Umbilical cord (tissue), 2 donors: ENCODE results near the gene RSPH10B. TPM values are rescaled to one million over a fixed set of nuclear protein-coding genes. Genes with fewer than 3 reads are reported as not detected.
"Not testable (repeated sequence)": the region's sequence is repeated elsewhere in the genome, so short reads cannot be mapped to it uniquely, and the experiment has no call there.

Source experiments
- DNase-seq: peaks from one replicate; pipeline ENCODE4 v3.0.0-alpha.2; 2015; ENCODE audit warnings: low spot score
- total RNA-seq: library from RNA; depleted of rRNA; stranded (reverse); fragments of >200 nt; gene quantifications from one replicate; pipeline ENCODE4 v1.2.3, GENCODE V29; 2014; ENCODE audit warnings: low replicate concordance; ENCODE audit not compliant: insufficient read depth

The RSPH10B gene
- 1.2 TPM for total RNA-seq

- DNase-seq: not testable (repeated sequence)
These were observed at the start of gene RSPH10B for GRCh38 chr7:5970347-5970911. Gene RSPH10B, minus strand, starts transcription at chr7:5970689. Its CDS starts 3,573 bp downstream, at chr7:5967116.

GRCh38 chr7:6016653-6016966 is 46.1 kb upstream of the RSPH10B start:
- DNase-seq: no peak

GRCh38 chr7:6015917-6016652 is 45.6 kb upstream of the RSPH10B start:
- DNase-seq: peak; percentile 99

GRCh38 chr7:6012355-6013104 is 42.0 kb upstream of the RSPH10B start:
- peak; percentile 67 for DNase-seq

GRCh38 chr7:6011541-6011940 is 41.1 kb upstream of the RSPH10B start:
- DNase-seq: peak; percentile 7

GRCh38 chr7:6010370-6010769 is 39.9 kb upstream of the RSPH10B start:
- not testable (repeated sequence) for DNase-seq

GRCh38 chr7:6008668-6009611 is 38.5 kb upstream of the RSPH10B start, which contains the start of the genes AIMP2 and PMS2:
Gene AIMP2, plus strand, starts transcription at chr7:6009272. Its CDS starts 92 bp downstream, at chr7:6009364.
Gene PMS2, minus strand, starts transcription at chr7:6009049. Its CDS starts 30 bp downstream, at chr7:6009019.
- DNase-seq: peak; percentile 100

- DNase-seq: not testable (repeated sequence)
These were observed 37.5 kb upstream of the RSPH10B start for GRCh38 chr7:6007835-6008590.

GRCh38 chr7:6007386-6007785 is 36.9 kb upstream of the RSPH10B start:
- no peak for DNase-seq

- peak; percentile 82 for DNase-seq
These were observed 26.8 kb upstream of the RSPH10B start for GRCh38 chr7:5997210-5997808.

GRCh38 chr7:5987061-5987460 is 16.6 kb upstream of the RSPH10B start:
- DNase-seq: not testable (repeated sequence)

- DNase-seq: not testable (repeated sequence)
These were observed 9.3 kb upstream of the RSPH10B start for GRCh38 chr7:5979680-5980314.

- DNase-seq: not testable (repeated sequence)
These were observed 3.1 kb upstream of the RSPH10B start for GRCh38 chr7:5973580-5973979.

- not testable (repeated sequence) for DNase-seq
These were observed 6.7 kb downstream of the RSPH10B start for GRCh38 chr7:5963810-5964209.

GRCh38 chr7:5963205-5963604 is 7.3 kb downstream of the RSPH10B start:
- not testable (repeated sequence) for DNase-seq

GRCh38 chr7:5934945-5935450 is 35.5 kb downstream of the RSPH10B start:
- not testable (repeated sequence) for DNase-seq

- DNase-seq: not testable (repeated sequence)
These were observed 38.4 kb downstream of the RSPH10B start for GRCh38 chr7:5931905-5932644.

- not testable (repeated sequence) for DNase-seq
These were observed 39.2 kb downstream of the RSPH10B start for GRCh38 chr7:5931250-5931649.
